ENCODE measurements around the gene ATP1B2. TPM values are rescaled to one million over a fixed set of nuclear protein-coding genes. Genes with fewer than 3 reads are reported as not detected.

ATP1B2 gene
- total RNA-seq, 2 donors from 2014 or later = 0.25 TPM; not detected in 1

DNA sequence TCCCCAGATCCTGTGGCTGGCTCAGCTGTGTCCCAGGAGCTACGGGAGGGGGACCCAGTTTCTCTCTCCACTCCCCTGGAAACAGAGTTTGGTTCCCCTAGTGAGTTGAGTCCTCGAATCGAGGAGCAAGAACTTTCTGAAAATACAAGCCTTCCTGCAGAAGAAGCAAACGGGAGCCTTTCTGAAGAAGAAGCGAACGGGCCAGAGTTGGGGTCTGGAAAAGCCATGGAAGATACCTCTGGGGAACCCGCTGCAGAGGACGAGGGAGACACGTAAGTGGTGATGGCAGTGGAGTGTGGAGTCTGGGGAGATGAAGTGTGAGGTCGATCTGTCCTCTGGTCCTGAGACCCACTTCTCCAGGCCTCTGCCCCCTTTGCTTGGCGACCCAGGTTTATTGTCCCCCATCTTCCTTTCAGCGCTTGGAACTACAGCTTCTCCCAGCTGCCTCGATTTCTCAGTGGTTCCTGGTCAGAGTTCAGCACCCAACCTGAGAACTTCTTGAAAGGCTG, 38.1 kb downstream of the ATP1B2 start:
- ATAC-seq (no peak), DNase-seq (ENCODE audit: low spot score in 2 of 2) (no peak)
- Mint-ChIP-seq H3K36me3 (peaks cover 36 to 47% of the 10 kb centered on the region in 2 donors), H3K27ac (peak overlapping the region; percentile 99), H3K9me3 (no peaks in the 10 kb centered on the region)

DNA sequence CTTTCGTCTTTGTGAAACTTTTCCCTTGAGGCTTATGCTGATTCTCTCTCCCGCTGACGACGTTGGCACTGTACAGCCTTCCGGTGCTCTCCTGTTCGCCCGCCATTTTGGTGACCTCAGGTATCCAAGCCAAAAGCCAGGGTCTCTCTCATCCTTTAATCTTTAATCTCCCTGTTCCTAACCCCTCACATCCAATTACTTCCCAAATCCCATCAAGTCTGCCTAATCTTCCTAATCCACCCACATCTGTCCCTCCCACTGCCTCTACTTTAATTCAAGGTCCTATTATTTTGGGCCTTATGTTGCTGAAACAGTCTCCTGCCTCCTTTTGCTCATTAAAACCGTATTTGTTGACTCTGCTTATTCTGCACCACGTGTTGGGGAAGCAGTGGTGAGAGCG, 44.9 kb downstream of the ATP1B2 start:
- H3K36me3 Mint-ChIP-seq = peaks cover 23 to 24% of the 10 kb centered on the region in 2 donors
- no peak overlapping the region for H3K27ac Mint-ChIP-seq
- ATAC-seq (no peak), DNase-seq (ENCODE audit: low spot score in 2 of 2) (no peak)
- no peaks in the 10 kb centered on the region for H3K9me3 Mint-ChIP-seq

DNA sequence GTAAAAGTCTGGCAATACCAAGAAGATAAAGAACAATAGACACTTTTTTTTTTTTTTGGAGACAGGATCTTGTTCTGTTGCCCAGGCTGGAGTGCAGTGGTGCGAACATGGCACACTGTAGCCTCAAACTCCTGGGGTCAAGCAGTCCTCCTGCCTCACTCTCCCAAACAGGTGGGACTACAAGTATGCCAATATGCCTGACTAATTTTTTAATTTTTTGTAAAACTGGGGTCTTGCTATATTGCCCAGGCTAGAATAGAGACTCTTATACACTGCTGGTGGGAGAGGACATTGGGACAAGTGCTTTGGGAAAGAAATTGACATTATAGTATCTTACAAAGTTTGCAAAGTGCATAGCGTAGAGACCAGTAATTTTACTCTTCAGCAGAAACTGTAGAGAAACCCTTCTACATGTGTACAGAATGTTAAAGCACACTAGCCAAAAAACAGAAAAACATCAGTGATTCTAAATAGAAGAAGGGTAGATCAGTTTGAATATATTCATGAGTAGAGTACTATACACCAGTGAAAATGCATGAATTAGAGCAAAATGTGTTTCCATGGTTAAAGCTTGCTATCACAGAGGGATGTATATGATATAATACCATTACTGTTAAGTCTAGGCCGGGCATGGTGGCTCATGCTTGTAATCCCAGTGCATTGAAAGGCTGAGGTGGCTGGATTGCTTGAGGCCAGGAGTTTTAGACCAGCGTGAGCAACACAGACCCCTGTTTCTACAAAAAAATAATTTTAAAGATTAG, 47.3 kb downstream of the ATP1B2 start:
- DNase-seq (ENCODE audit: low spot score in 2 of 2) (no peak), ATAC-seq (no peak)
- H3K36me3 Mint-ChIP-seq = peaks cover 24 to 37% of the 10 kb centered on the region in 2 donors
- no peaks in the 10 kb centered on the region for H3K9me3 Mint-ChIP-seq
- H3K27ac Mint-ChIP-seq = no peak overlapping the region

DNA sequence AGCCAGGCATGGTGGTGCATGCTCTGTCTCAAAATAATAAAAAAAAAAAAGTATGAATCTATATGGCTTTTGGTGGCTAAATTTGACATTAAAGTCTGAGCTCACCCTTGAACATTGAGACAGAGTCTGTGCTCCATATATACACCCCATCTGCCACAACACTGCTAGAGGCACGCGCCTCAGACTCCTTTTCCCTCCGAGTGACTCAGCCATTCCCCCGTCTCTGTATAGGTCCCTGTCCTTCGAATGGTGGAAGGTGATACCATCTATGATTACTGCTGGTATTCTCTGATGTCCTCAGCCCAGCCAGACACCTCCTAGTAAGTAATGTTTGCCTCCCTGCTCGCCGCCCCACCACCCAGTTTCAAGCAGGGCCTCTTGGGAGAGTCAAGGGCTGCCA, 49.8 kb downstream of the ATP1B2 start:
- H3K27ac Mint-ChIP-seq = no peak overlapping the region
- no peaks in the 10 kb centered on the region for H3K9me3 Mint-ChIP-seq
- no peak for DNase-seq (ENCODE audit: low spot score in 2 of 2)
- peaks cover 18 to 41% of the 10 kb centered on the region in 2 donors for H3K36me3 Mint-ChIP-seq
- no peak for ATAC-seq

DNA sequence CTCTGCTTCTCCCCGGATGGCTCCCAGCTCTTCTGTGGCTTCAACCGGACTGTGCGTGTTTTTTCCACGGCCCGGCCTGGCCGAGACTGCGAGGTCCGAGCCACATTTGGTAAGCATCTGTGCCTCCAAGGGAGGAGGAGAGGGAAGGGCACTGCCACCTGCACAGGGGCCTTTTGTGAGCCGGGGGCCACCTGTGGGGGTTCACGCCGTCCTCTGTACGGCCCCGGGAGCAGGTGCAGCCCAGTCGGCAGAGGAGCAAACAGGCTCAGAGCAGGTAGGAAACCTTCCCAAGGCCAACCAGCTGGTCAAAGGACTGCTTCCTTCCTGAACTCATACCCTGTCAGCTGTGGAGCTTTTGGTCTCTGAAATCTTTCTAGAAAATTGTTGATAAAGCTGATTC, 51.0 kb downstream of the ATP1B2 start:
- no peak overlapping the region for H3K27ac Mint-ChIP-seq
- ATAC-seq (no peak), DNase-seq (ENCODE audit: low spot score in 2 of 2) (no peak)
- peaks cover 7 to 30% of the 10 kb centered on the region in 2 donors for H3K36me3 Mint-ChIP-seq
- no peaks in the 10 kb centered on the region for H3K9me3 Mint-ChIP-seq

DNA sequence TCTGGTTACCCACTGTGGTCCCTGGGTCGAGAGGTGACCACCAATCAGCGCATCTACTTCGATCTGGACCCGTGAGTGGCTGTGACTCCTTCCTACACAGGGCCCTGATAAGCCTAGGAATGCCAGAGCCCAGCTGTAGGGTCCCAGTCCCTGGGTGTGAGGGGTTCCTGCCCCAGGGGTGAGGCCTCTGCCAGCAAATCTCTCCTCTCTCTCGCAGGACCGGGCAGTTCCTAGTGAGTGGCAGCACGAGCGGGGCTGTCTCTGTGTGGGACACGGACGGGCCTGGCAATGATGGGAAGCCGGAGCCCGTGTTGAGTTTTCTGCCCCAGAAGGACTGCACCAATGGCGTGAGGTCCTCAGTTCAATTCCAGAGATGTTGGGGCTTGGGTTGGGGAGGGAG, 52.0 kb downstream of the ATP1B2 start:
- Mint-ChIP-seq H3K36me3 (peaks cover 5 to 28% of the 10 kb centered on the region in 2 donors), H3K9me3 (no peaks in the 10 kb centered on the region), H3K27ac (no peak overlapping the region)
- ATAC-seq = no peak
- no peak for DNase-seq (ENCODE audit: low spot score in 2 of 2)

DNA sequence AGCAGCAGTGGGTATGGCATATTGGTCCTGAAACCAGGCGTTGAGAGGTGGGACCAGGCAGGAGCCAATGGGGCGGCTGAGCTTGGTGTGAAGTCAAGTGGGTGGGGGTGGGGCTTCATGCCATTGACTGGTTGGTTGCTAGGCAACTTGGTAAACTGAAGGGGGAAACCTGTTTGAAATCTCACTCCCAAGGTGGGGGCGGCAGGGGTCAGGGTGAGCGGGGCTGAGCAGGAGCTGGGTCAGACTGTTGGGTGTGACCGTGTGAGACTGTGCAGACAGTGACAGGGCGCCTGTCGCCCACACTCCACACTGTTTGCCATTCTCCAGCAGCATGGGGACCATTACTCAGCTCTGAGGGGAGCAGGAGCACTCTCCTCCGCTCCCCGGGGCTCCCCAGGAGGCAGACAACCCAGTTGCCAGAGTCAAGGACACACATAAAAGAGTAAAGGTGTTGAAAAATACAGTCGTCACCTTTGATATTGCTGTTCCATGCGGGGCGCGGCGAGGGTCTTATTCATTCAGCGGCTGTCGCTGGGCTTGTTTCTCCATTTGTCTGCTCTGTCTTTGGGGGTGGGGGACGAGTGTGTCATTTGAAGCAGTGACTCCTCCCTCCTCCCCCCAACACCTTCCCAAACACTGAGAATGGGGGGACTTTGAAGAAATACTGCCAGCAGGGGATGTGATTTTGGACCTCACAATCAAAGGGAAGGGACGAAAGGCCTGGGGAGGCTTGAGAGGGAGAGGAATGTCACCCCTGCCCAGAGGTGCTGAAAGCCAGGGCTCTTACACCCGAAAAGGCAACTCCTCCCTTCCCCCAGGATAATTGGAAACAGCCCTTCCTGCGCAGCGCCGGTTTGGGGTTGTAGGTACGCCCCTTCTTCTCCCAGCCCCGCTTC, 53.1 kb downstream of the ATP1B2 start:
- H3K36me3 Mint-ChIP-seq = peaks cover 0 to 28% of the 10 kb centered on the region in 2 donors
- DNase-seq (ENCODE audit: low spot score in 2 of 2) = no peak
- ATAC-seq = peak; percentile 28 to 54
- no peaks in the 10 kb centered on the region for H3K9me3 Mint-ChIP-seq
- no peak overlapping the region for H3K27ac Mint-ChIP-seq

DNA sequence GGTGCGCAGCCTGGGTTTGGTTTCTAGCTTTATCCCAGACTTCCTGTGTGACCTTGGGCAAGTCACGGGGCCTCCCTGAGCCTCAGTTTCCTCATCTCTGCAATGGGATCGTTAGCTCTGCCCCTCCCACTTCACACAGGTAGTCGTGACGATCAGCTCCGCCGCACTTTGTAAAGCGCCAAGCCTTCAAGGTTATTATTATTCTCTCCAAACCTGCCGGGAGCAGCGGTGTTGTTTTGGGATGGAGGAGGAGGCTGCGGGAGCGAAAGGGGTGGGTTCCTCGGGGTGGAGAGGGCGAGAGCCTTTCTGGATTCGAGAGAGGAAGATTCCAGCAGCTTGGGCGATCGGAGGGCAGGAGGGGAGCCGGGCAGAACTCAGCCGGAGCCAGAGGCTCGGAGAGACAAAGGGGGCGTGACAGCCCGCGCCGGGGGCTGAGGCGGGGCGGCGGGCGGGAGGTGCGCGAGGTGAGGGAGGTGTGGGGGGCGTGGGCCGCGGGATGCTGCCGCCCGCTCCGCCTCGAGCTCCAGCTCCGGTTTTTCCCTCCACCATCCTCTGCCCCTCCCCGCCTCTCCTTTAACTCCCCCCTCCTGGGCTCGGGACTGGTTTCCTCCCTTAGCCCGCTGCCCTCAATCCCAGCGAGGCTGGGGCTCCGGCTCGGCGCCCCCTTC, 54.0 kb downstream of the ATP1B2 start, which contains the start of gene EFNB3:
Gene EFNB3, plus strand, starts transcription at position 602 of the 668 bp plus-strand sequence. CDS start 397 bp downstream, outside the sequence.
- ATAC-seq (peak in 1 of 2 donors; percentile 35), DNase-seq (ENCODE audit: low spot score in 2 of 2) (no peak)
- H3K27ac Mint-ChIP-seq = no peak within 1 kb of the TSS
- no peaks in the 10 kb centered on the region for H3K9me3 Mint-ChIP-seq
- peaks cover 0 to 28% of the 10 kb centered on the region in 2 donors for H3K36me3 Mint-ChIP-seq

DNA sequence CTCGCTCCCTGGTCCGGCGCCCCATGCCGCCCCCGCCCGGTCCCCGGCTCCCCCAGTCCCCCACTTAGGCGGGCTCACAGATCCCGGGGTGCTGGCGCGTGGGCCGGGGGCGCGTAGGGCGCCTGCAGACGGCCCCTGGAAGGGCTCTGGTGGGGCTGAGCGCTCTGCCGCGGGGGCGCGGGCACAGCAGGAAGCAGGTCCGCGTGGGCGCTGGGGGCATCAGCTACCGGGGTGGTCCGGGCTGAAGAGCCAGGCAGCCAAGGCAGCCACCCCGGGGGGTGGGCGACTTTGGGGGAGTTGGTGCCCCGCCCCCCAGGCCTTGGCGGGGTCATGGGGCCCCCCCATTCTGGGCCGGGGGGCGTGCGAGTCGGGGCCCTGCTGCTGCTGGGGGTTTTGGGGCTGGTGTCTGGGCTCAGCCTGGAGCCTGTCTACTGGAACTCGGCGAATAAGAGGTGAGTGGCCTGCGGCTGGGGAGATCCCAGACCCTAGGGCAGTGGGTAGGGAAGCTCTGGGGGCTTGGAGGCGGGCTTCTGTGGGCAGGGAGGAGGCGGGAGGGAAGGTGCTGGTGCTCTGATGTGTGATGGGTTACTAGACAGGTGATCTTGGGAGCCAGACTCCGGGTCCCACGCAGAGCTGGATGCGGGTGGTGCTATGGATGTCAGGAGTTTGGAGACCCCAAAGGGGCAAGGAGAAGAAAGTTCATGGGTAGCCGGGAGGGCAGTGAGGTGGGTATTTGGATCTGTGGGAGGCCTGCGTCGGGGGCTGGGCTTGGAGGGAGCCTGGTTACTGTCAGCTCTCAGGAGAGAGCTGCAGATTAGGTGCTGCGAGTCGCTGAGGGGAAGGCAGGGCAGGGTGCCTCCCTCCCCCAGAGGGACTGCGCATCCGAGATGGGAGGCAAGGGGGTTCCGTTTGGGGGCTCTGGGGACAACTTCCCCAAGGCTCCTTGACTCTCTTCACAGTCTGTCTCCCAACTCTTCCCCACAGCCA, 54.8 kb downstream of the ATP1B2 start:
- H3K27ac Mint-ChIP-seq = no peak overlapping the region
- H3K36me3 Mint-ChIP-seq = peaks cover 0 to 26% of the 10 kb centered on the region in 2 donors
- peak in 1 of 2 donors; percentile 17 for ATAC-seq
- H3K9me3 Mint-ChIP-seq = no peaks in the 10 kb centered on the region
- DNase-seq (ENCODE audit: low spot score in 2 of 2) = no peak

DNA sequence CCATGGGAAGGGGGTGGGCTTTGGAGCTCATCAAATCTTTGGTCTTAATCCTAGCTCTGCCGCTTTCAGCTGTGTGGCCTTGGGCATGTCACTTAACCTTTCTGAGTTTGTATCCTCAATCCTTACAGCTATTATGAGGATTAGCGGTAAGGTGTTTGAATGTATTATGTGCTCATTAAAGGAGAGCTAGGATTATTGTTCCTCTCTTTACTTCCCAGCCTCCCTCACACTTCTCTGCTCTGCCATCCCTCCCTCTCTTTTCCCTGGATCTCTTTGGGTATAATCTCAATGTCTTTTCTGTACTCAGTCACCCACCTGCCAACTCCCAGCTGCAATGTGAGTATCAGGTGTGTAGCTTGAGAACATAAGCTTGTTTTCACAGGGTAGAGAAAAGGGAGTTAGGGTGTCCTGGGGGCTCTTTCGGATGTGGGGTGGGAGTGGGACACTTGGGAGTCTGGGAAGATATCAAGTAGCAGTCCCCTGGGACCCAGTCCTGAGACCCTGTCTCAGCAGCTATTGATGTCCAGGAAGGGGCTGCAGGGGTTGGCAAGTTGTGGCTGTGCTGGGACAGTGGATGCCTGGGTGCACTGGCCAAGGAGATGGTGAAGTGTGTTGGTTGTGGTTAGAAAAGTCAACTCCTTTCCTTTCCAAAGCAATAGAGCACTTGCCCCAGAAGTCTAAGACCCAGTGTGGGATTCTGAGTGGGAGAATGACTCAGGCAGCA, 56.1 kb downstream of the ATP1B2 start:
- DNase-seq (ENCODE audit: low spot score in 2 of 2) (no peak), ATAC-seq (no peak)
- peaks cover 0 to 16% of the 10 kb centered on the region in 2 donors for H3K36me3 Mint-ChIP-seq
- no peak overlapping the region for H3K27ac Mint-ChIP-seq
- H3K9me3 Mint-ChIP-seq = no peaks in the 10 kb centered on the region

Other genes starting within 250 kb of the ATP1B2 start
- 100 to 1,000 TPM in 1 of 2 donors, 10 to 100 TPM in 1; 78.9 to 114 TPM for gene TMEM256, start 246.8 kb upstream of the ATP1B2 start, total RNA-seq
- 10 to 100 TPM; 14.5 to 15.8 TPM for gene NLGN2, start 243.1 kb upstream of the ATP1B2 start, total RNA-seq
- gene SPEM1, start 230.6 kb upstream of the ATP1B2 start, total RNA-seq = not detected
- gene SPEM2, start 225.3 kb upstream of the ATP1B2 start, total RNA-seq = under 1 TPM in 1 of 2 donors, not detected in 1; 0.14 TPM
- gene SPEM3, start 222.1 kb upstream of the ATP1B2 start, total RNA-seq = not detected
- gene TMEM102, start 215.5 kb upstream of the ATP1B2 start, total RNA-seq = 10 to 100 TPM in 1 of 2 donors, 1 to 10 TPM in 1; 9.2 to 13.2 TPM
- gene FGF11, start 211.4 kb upstream of the ATP1B2 start, total RNA-seq = 10 to 100 TPM in 1 of 2 donors, 1 to 10 TPM in 1; 2.6 to 35.5 TPM
- gene CHRNB1, start 205.9 kb upstream of the ATP1B2 start, total RNA-seq = 10 to 100 TPM; 12.1 to 17.6 TPM
- 10 to 100 TPM; 21.8 to 26.5 TPM for gene ZBTB4, start 171.3 kb upstream of the ATP1B2 start, total RNA-seq
- not detected for gene SLC35G6, start 169.5 kb upstream of the ATP1B2 start, total RNA-seq
- gene POLR2A, start 166.6 kb upstream of the ATP1B2 start, total RNA-seq = 100 to 1,000 TPM; 280 to 333 TPM
- gene TNFSF12, start 101.9 kb upstream of the ATP1B2 start, total RNA-seq = 10 to 100 TPM; 16.4 to 18.9 TPM
- 1 to 10 TPM; 4.6 to 6.0 TPM for gene TNFSF13, start 92.2 kb upstream of the ATP1B2 start, total RNA-seq
- gene SENP3, start 89.0 kb upstream of the ATP1B2 start, total RNA-seq = 10 to 100 TPM; 42.9 to 46.3 TPM
- gene CD68, start 71.3 kb upstream of the ATP1B2 start, total RNA-seq = 10 to 100 TPM in 1 of 2 donors, 1 to 10 TPM in 1; 7.6 to 12.7 TPM
- gene MPDU1, start 67.1 kb upstream of the ATP1B2 start, total RNA-seq = 10 to 100 TPM; 52.1 to 60.6 TPM
- under 1 TPM; 0.23 to 0.93 TPM for gene SOX15, start 60.8 kb upstream of the ATP1B2 start, total RNA-seq
- 10 to 100 TPM; 34.7 to 66.2 TPM for gene FXR2, start 36.0 kb upstream of the ATP1B2 start, total RNA-seq
- gene SAT2, start 23.1 kb upstream of the ATP1B2 start, total RNA-seq = 10 to 100 TPM; 24.4 to 49.6 TPM
- under 1 TPM in 1 of 2 donors, not detected in 1; 0.50 TPM for gene SHBG, start 20.8 kb upstream of the ATP1B2 start, total RNA-seq
- 100 to 1,000 TPM in 1 of 2 donors, 10 to 100 TPM in 1; 78.4 to 147 TPM for gene TP53, start 36.6 kb downstream of the ATP1B2 start, total RNA-seq
- gene WRAP53, start 37.6 kb downstream of the ATP1B2 start, total RNA-seq = 10 to 100 TPM; 16.4 to 23.5 TPM
- gene EFNB3, start 54.3 kb downstream of the ATP1B2 start, total RNA-seq = not detected
- gene DNAH2, start 66.8 kb downstream of the ATP1B2 start, total RNA-seq = under 1 TPM; 0.05 to 0.19 TPM
- 10 to 100 TPM; 34.9 to 41.2 TPM for gene KDM6B, start 183.3 kb downstream of the ATP1B2 start, total RNA-seq
- 1 to 10 TPM; 1.3 to 1.8 TPM for gene TMEM88, start 204.1 kb downstream of the ATP1B2 start, total RNA-seq
- 100 to 1,000 TPM in 1 of 2 donors, 10 to 100 TPM in 1; 91.4 to 103 TPM for gene NAA38, start 206.6 kb downstream of the ATP1B2 start, total RNA-seq
- gene CYB5D1, start 207.1 kb downstream of the ATP1B2 start, total RNA-seq = 10 to 100 TPM in 1 of 2 donors, 1 to 10 TPM in 1; 8.0 to 20.2 TPM
- 100 to 1,000 TPM; 182 to 212 TPM for gene CHD3, start 237.9 kb downstream of the ATP1B2 start, total RNA-seq

Measured in activated naive CD4-positive, alpha-beta T cell treated with anti-CD3 and anti-CD28 coated beads, Interleukin-2, amount 50 U/mL, for 72 hours (primary cell).